Measurements from ENCODE around the gene CDKAL1.

DNA sequence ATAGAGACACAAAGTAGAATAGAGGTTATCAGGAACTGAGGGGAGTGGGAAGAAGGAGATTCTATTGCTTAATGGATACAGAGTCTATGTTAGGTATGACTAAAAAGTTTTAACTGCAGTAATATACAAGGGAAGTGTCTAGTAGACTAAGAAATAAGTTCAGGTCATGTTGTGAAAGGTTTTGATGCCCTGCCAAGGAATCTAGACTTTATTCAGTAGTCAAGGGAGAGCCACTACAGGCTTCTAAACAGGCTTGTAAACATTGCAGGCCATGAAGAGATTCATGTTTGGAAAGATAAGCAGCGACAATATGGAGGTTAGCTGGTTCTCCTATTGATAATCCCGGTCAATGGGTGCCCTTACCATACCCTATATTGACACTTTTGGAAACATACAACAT is 706.5 kb downstream of the CDKAL1 start:
- no peak for TF ChIP-seq POLR2A (IDR thresholded peaks at IDR 0.05; ENCODE audit: low read depth, low read length)
- no peak for TF ChIP-seq POLR2AphosphoS5 (IDR thresholded peaks at IDR 0.05; ENCODE audit: low read depth, low read length)
